HG03442 (cell line): ENCODE data around the gene FOXP1.

Source experiments
- ATAC-seq: cut with Tn5 transposase; IDR thresholded peaks from one replicate; pipeline ENCODE4 v1.9.1; 2021; ENCODE audit warnings: mild to moderate bottlenecking, moderate library complexity; ENCODE audit not compliant: unreplicated experiment

Gene FOXP1

GRCh38 chr3:71510510-71510909 is 73.0 kb downstream of the FOXP1 start:
- ATAC-seq = no peak

GRCh38 chr3:71509066-71509465 is 74.5 kb downstream of the FOXP1 start:
- ATAC-seq = no peak

- ATAC-seq = no peak
Measured at GRCh38 chr3:71505767-71506350, 77.7 kb downstream of the FOXP1 start.

- no peak for ATAC-seq
Measured at GRCh38 chr3:71504250-71505036, 79.1 kb downstream of the FOXP1 start.

GRCh38 chr3:71503525-71504249 is 79.8 kb downstream of the FOXP1 start:
- ATAC-seq = no peak

- no peak for ATAC-seq
Measured at GRCh38 chr3:71502066-71502625, 81.4 kb downstream of the FOXP1 start.

- ATAC-seq = no peak
Measured at GRCh38 chr3:71500696-71501095, 82.8 kb downstream of the FOXP1 start.

- ATAC-seq = no peak
Measured at GRCh38 chr3:71499227-71499876, 84.2 kb downstream of the FOXP1 start.

GRCh38 chr3:71498543-71498942 is 85.0 kb downstream of the FOXP1 start:
- ATAC-seq = no peak

GRCh38 chr3:71497971-71498444 is 85.5 kb downstream of the FOXP1 start:
- no peak for ATAC-seq

- ATAC-seq = no peak
Measured at GRCh38 chr3:71497367-71497897, 86.1 kb downstream of the FOXP1 start.

GRCh38 chr3:71495708-71496472 is 87.6 kb downstream of the FOXP1 start:
- ATAC-seq = no peak

GRCh38 chr3:71494212-71494611 is 89.3 kb downstream of the FOXP1 start:
- no peak for ATAC-seq

GRCh38 chr3:71492974-71493771 is 90.4 kb downstream of the FOXP1 start:
- ATAC-seq = no peak

GRCh38 chr3:71492566-71492965 is 91.0 kb downstream of the FOXP1 start:
- no peak for ATAC-seq

- ATAC-seq = no peak
Measured at GRCh38 chr3:71491154-71491752, 92.3 kb downstream of the FOXP1 start.

- no peak for ATAC-seq
Measured at GRCh38 chr3:71490692-71491091, 92.8 kb downstream of the FOXP1 start.

- ATAC-seq = no peak
Measured at GRCh38 chr3:71489315-71489761, 94.2 kb downstream of the FOXP1 start.

- no peak for ATAC-seq
Measured at GRCh38 chr3:71488882-71489281, 94.6 kb downstream of the FOXP1 start.
